ENCODE data around the gene MC4R.

MC4R gene

GRCh38 chr18:60377778-60378469 lies 5.3 kb upstream of the MC4R start:
- ATAC-seq (replicated peaks): no peak
- H3K36me3 Mint-ChIP-seq (ENCODE audit: insufficient read depth): no peaks in the 10 kb centered on the region
- no peak overlapping the region for H3K27ac Mint-ChIP-seq
- H3K27me3 Mint-ChIP-seq: no peaks in the 10 kb centered on the region
- H3K9me3 Mint-ChIP-seq: peaks cover 0 to 3% of the 10 kb centered on the region in 2 donors
- H3K4me1 Mint-ChIP-seq (ENCODE audit: low read depth in 2 of 2): no peaks in the 10 kb centered on the region
- H3K4me3 Mint-ChIP-seq: no peak overlapping the region
- no peak for DNase-seq

DNA sequence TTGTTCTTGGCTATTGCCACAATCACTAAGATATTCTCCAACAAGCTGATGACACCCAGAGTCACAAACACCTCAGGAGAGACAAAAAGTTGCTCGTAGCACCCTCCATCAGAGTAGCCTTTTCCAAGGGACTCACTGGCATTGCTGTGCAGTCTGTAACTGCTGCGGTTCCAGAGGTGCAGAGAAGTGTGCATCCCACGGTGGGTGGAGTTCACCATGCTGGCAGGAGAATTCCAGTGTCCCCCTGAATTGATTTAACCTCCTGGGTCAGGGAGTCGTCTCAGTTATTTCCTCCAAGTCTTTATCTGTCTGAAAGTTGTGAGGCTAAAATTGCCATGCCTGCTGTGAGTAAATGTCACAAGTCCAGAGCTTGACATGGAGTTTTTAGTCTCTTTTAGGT lies 443 bp downstream of the MC4R start:
- no peaks in the 10 kb centered on the region for H3K36me3 Mint-ChIP-seq (ENCODE audit: insufficient read depth)
- no peaks in the 10 kb centered on the region for H3K27me3 Mint-ChIP-seq
- no peaks in the 10 kb centered on the region for H3K4me1 Mint-ChIP-seq (ENCODE audit: low read depth in 2 of 2)
- H3K9me3 Mint-ChIP-seq: peaks cover 1 to 8% of the 10 kb centered on the region in 2 donors
- ATAC-seq (replicated peaks): no peak
- H3K4me3 Mint-ChIP-seq: no peak overlapping the region
- DNase-seq: no peak
- H3K27ac Mint-ChIP-seq: no peak overlapping the region

DNA sequence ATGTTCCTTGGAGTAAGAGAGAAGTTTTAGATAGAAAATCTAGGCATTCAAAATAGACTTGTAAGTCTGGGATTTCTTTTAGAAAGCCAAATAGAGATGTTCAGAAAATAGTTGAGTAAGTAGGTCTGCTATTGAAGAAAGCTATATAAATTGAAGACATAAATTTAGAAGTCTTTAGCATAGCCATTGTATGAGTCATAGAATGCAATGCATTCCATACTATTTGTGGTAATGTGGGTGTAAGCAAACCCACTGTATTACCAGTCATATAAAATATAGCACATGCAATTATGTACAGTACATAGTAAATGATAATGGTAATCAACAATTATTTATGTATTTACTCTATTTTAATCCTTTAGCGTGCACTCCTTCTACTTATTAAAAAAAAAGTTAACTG lies 14.1 kb downstream of the MC4R start:
- Mint-ChIP-seq H3K36me3 (ENCODE audit: insufficient read depth) (no peaks in the 10 kb centered on the region), H3K4me1 (ENCODE audit: low read depth in 2 of 2) (no peaks in the 10 kb centered on the region), H3K27ac (no peak overlapping the region), H3K27me3 (no peaks in the 10 kb centered on the region), H3K4me3 (no peak overlapping the region), H3K9me3 (peaks cover 0 to 7% of the 10 kb centered on the region in 2 donors)
- ATAC-seq (replicated peaks) (no peak), DNase-seq (no peak)

DNA sequence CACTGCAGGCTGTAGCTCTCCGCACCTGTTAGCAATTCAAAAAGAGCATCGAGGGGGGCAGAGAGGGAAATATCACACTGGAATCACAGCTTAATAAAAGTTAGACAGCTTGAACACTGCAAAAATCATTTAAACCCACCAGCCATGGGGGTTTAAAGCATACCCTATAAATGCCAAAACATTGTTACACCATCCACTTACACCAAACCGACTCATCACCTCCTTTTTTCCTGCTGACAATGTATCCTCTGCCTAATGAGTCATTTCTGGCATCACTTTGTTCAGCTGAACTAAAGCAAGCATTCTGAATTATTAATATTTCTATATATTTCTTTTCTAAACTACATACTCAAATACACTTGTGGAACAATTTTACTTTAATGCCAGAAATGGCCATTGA lies 21.6 kb downstream of the MC4R start:
- Mint-ChIP-seq H3K27ac (no peak overlapping the region), H3K4me3 (no peak overlapping the region), H3K4me1 (ENCODE audit: low read depth in 2 of 2) (no peaks in the 10 kb centered on the region), H3K27me3 (no peaks in the 10 kb centered on the region), H3K9me3 (peaks cover 0 to 7% of the 10 kb centered on the region in 2 donors), H3K36me3 (ENCODE audit: insufficient read depth) (no peaks in the 10 kb centered on the region)
- DNase-seq: no peak
- ATAC-seq (replicated peaks): no peak

- no peaks in the 10 kb centered on the region for H3K36me3 Mint-ChIP-seq (ENCODE audit: insufficient read depth)
- DNase-seq (no peak), ATAC-seq (replicated peaks) (no peak)
- H3K27ac Mint-ChIP-seq: no peak overlapping the region
- H3K4me1 Mint-ChIP-seq (ENCODE audit: low read depth in 2 of 2): no peaks in the 10 kb centered on the region
- peaks cover 0 to 4% of the 10 kb centered on the region in 2 donors for H3K9me3 Mint-ChIP-seq
- H3K27me3 Mint-ChIP-seq: no peaks in the 10 kb centered on the region
- no peak overlapping the region for H3K4me3 Mint-ChIP-seq
Measured at GRCh38 chr18:60350150-60350549, 22.4 kb downstream of the MC4R start.

DNA sequence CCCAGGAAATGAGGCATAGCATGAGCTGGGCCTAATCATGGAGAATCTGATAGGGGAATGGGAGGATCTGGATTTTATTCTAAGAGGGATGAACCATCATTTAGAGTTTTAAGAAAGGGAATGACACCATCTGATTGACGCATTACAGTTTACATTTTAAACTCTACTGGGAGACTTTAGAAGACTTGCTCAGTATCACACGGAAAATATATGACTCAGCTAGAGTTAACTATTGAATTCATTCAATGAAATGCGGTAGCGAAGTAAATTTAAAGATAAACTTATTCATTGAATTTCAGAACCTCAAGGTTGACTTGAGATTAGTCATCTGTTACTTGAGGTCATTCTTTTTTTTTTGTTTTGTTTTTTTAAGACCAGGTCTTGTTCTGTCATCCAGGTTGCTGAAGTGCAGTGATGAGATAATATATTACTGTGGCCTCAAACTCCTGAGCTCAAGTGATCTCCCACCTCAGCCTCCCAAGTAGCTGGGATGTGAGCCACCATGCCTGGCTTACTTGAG lies 25.0 kb downstream of the MC4R start:
- no peaks in the 10 kb centered on the region for H3K27me3 Mint-ChIP-seq
- no peak overlapping the region for H3K4me3 Mint-ChIP-seq
- no peak overlapping the region for H3K27ac Mint-ChIP-seq
- H3K36me3 Mint-ChIP-seq (ENCODE audit: insufficient read depth): no peaks in the 10 kb centered on the region
- DNase-seq: no peak
- no peaks in the 10 kb centered on the region for H3K4me1 Mint-ChIP-seq (ENCODE audit: low read depth in 2 of 2)
- ATAC-seq (replicated peaks): no peak
- peaks cover 0 to 4% of the 10 kb centered on the region in 2 donors for H3K9me3 Mint-ChIP-seq

DNA sequence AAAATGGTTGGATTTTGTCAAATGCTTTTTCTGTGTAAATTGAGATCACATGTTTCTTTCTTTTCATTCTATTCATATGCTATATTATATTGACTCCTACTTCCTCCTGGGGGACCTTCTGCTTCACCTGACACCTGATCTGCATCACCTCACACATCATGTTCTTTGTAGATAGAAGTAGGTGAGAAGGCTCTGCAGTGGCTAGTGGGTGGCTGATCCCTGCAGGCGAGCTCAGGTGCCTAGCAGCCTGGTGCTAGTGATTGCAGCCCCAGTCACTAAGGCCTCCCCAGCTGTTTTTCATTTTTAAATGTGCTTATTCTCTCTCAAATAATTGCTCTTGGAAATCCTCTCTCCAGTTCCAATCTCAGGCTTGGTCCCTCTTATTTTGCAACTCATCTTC lies 33.6 kb downstream of the MC4R start:
- Mint-ChIP-seq H3K4me1 (ENCODE audit: low read depth in 2 of 2) (no peaks in the 10 kb centered on the region), H3K9me3 (peaks cover 9% of the 10 kb centered on the region in 2 donors), H3K27me3 (no peaks in the 10 kb centered on the region), H3K36me3 (ENCODE audit: insufficient read depth) (peaks cover 3% of the 10 kb centered on the region), H3K4me3 (no peak overlapping the region), H3K27ac (no peak overlapping the region)
- no peak for ATAC-seq (replicated peaks)
- DNase-seq: no peak

GRCh38 chr18:60331890-60332289 lies 40.7 kb downstream of the MC4R start:
- H3K4me3 Mint-ChIP-seq: no peak overlapping the region
- no peaks in the 10 kb centered on the region for H3K27me3 Mint-ChIP-seq
- no peak for ATAC-seq (replicated peaks)
- peaks cover 3% of the 10 kb centered on the region for H3K36me3 Mint-ChIP-seq (ENCODE audit: insufficient read depth)
- H3K4me1 Mint-ChIP-seq (ENCODE audit: low read depth in 2 of 2): no peaks in the 10 kb centered on the region
- H3K9me3 Mint-ChIP-seq: peaks cover 10 to 11% of the 10 kb centered on the region in 2 donors
- H3K27ac Mint-ChIP-seq: no peak overlapping the region
- DNase-seq: no peak

- Mint-ChIP-seq H3K4me3 (no peak overlapping the region), H3K36me3 (ENCODE audit: insufficient read depth) (no peaks in the 10 kb centered on the region), H3K4me1 (ENCODE audit: low read depth in 2 of 2) (no peaks in the 10 kb centered on the region), H3K9me3 (peaks cover 2 to 8% of the 10 kb centered on the region in 2 donors), H3K27me3 (no peaks in the 10 kb centered on the region), H3K27ac (no peak overlapping the region)
- ATAC-seq (replicated peaks) (no peak), DNase-seq (no peak)
Measured at GRCh38 chr18:60329131-60329530, 43.4 kb downstream of the MC4R start.

DNA sequence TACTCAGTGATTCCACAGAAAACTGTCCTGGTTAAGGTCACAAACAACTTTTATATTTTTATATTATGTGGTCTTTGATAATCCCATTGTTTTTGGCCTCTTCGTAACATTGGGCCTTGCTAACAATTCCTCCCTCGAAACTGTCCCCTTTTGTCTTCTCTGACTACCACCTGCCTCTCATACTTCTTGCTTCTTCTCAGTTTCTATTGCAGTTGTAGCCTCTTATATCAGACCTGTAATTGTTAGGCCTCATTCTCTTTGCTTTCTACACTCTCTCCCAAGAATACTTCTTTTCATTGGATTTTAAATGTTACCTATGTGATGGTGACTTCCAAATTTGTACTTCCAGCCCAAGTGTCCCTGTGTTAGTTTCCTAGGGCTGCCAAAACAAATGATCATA lies 44.7 kb downstream of the MC4R start:
- ATAC-seq (replicated peaks): no peak
- Mint-ChIP-seq H3K27ac (no peak overlapping the region), H3K4me1 (ENCODE audit: low read depth in 2 of 2) (no peaks in the 10 kb centered on the region), H3K27me3 (no peaks in the 10 kb centered on the region), H3K36me3 (ENCODE audit: insufficient read depth) (no peaks in the 10 kb centered on the region), H3K9me3 (peaks cover 0 to 3% of the 10 kb centered on the region in 2 donors), H3K4me3 (no peak overlapping the region)
- no peak for DNase-seq

- H3K4me1 Mint-ChIP-seq (ENCODE audit: low read depth in 2 of 2): no peaks in the 10 kb centered on the region
- no peak for ATAC-seq (replicated peaks)
Measured at GRCh38 chr18:60322591-60322990, 50.0 kb downstream of the MC4R start.

More at GRCh38 chr18:60322591-60322990, 50.0 kb downstream of the MC4R start:
- peaks cover 6% of the 10 kb centered on the region in 2 donors for H3K9me3 Mint-ChIP-seq
- no peak overlapping the region for H3K4me3 Mint-ChIP-seq
- no peaks in the 10 kb centered on the region for H3K36me3 Mint-ChIP-seq (ENCODE audit: insufficient read depth)
- no peak for DNase-seq
- no peaks in the 10 kb centered on the region for H3K27me3 Mint-ChIP-seq
- H3K27ac Mint-ChIP-seq: no peak overlapping the region
